Measurements from ENCODE around the gene PPP6R2.

DNA sequence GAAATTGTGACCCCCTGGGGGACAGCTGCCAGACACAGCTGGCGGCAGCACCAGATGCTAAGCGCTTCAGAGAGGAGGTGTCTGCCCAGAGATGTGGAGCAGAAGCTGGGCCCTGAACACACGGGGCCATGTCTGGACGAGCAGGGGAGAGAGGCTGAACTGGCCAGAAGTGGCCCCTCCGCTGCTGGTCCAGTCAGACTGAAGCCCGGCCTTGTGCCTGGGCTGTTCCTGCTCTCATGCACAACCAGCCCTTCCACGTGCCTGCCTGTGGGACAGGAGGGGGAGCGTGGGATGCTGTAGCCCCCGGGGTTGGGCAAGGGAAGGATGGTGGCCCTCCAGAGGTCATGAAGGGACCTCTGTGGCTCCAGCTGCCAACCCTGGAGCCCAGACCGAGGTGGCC is 140.0 kb downstream of the PPP6R2 start:
- TF ChIP-seq, protein P1, sequence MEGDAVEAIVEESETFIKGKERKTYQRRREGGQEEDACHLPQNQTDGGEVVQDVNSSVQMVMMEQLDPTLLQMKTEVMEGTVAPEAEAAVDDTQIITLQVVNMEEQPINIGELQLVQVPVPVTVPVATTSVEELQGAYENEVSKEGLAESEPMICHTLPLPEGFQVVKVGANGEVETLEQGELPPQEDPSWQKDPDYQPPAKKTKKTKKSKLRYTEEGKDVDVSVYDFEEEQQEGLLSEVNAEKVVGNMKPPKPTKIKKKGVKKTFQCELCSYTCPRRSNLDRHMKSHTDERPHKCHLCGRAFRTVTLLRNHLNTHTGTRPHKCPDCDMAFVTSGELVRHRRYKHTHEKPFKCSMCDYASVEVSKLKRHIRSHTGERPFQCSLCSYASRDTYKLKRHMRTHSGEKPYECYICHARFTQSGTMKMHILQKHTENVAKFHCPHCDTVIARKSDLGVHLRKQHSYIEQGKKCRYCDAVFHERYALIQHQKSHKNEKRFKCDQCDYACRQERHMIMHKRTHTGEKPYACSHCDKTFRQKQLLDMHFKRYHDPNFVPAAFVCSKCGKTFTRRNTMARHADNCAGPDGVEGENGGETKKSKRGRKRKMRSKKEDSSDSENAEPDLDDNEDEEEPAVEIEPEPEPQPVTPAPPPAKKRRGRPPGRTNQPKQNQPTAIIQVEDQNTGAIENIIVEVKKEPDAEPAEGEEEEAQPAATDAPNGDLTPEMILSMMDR (IDR thresholded peaks at IDR 0.05): no peak
- TF ChIP-seq HES2 (IDR thresholded peaks at IDR 0.05) (no peak), POLR2A (IDR thresholded peaks at IDR 0.05; ENCODE audit: low read length) (no peak), HDAC2 (IDR thresholded peaks at IDR 0.05) (no peak), FOSL2 (IDR thresholded peaks at IDR 0.05) (no peak), FOSL2 (CRISPR knock-in tag; IDR thresholded peaks at IDR 0.05) (no peak), BHLHE40 (IDR thresholded peaks at IDR 0.05; ENCODE audit: low read depth, low read length) (no peak), CHD2 (IDR thresholded peaks at IDR 0.05; ENCODE audit: low read length, partially characterized antibody) (no peak), RCOR1 (IDR thresholded peaks at IDR 0.05; ENCODE audit: low read depth, low read length) (no peak), CEBPB (IDR thresholded peaks at IDR 0.05) (no peak)

Data from A549 (cell line).